NCI-H1694 treated with DMSO at 0.1 percent for 48 hours (cell line): ENCODE data around the gene BNIP3.
A peak's percentile ranks its signal among the peaks of the same experiment; 100 is the strongest.

Source experiments
- DNase-seq: peaks from one replicate; lab custom pipeline; 2025; lab: John Stamatoyannopoulos, UW

The BNIP3 gene, protein sequence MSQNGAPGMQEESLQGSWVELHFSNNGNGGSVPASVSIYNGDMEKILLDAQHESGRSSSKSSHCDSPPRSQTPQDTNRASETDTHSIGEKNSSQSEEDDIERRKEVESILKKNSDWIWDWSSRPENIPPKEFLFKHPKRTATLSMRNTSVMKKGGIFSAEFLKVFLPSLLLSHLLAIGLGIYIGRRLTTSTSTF

DNA sequence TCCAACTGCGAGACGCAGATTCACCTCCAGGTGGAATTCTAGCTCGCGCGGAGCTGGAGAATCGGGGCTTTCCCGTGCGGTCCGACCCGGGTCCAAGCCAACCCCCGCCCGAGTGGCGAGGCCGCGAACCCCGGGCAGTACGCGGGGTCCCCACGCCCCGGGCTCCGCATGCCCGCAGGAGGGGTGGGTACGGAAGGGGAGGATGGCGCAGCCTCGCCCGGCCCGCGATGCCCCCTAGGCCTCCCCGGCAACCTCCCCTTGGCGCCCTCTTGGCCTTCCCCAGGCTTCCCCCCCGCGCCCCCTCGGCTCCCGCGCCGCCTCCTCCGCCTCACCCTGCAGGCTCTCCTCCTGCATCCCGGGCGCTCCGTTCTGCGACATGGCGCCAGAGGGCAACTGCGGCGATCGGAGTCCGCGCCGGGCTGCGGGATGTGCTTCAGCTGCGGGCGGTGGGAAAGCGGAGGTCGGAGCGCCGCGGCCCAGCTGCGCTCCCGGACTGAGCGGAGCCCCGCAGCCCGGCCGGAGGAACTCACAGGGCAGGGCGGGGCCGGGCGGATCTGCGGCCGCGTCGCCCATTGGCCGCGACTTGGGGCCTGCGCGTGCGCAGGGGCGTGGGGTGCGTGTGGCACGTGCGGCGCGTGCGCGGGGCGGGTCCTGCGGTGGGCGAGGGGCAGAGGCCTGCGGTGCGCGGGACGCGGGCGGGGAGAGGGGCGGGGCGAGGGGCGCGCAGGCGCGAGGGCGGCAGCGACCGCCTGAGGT is at the start of gene BNIP3:
BNIP3 (minus strand) TSS at position 495 of the 756 bp plus-strand sequence; CDS start at position 378, 117 bp downstream.
- DNase-seq = peak; percentile 38

DNA sequence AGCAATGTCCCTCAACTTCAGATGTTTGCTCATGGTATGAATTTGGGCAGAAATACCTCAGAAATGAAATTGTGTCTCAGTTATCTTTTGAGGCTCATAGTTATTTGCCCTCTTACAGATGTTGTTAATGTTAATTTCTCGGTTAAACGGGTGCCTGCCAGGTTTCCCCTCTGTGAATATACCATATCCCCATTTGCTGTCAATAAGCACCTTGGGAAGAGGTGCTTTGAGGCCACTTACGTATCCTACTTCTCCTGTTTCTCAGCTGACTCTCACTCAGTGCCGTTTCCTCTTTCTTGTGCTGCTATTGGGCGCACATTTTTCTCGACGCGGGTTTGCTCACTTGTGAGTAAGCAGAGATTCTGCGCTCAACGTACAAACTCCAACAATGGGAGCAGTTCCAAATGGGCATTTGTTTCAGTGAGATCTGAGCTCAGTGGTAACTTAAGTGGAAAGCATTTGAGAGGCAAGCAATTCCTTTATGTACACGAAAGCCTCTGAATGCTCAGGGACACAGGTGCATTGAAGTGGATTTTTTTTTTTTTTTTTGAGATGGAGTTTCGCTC is 49.3 kb upstream of the BNIP3 start:
- DNase-seq = no peak

DNA sequence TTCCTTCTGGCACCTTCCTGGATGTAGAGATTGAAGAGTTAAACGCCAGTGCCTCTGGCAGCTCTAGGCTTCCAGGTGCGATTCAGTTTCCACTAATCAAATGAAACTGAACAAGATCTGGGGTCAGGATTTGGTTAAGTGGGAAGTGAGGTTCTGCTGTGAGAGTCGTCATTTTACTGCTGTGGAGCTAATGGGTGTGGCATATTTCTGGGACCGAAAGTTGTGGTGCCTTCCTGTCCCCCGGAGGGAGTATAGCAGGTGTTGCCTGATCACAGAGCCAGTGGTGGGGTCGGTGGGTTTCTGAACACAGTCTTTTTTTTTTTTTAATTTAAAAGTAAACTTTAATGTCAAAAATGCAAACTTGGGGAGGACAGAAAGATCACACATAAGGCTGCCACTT is 47.0 kb upstream of the BNIP3 start:
- DNase-seq = no peak

DNA sequence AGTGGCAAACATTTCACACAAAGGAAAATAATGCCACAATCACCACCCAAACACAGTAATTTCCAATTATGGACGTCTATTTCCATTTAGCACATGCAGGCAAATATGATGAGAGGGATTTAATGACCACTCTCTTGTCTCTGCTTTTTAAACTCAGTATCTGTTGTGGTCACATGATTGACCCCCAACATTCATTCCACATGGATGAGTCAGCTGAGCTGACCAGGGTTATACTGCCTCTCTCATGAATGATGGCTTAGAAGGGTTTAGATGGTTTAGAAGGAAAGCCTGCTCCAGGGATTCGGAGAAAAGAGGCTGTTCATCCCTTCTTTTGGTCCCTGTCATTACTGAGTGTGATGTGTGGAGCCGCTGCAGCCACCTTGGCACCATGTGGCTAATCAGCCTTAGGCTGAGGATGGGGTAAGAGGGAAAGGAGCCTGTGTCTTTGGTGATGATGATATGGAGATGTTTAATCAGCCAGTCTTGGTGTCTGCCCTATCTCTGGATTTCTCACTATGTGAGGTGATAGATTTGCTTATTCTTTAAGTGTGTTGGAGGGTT is 45.8 kb upstream of the BNIP3 start:
- no peak for DNase-seq

DNA sequence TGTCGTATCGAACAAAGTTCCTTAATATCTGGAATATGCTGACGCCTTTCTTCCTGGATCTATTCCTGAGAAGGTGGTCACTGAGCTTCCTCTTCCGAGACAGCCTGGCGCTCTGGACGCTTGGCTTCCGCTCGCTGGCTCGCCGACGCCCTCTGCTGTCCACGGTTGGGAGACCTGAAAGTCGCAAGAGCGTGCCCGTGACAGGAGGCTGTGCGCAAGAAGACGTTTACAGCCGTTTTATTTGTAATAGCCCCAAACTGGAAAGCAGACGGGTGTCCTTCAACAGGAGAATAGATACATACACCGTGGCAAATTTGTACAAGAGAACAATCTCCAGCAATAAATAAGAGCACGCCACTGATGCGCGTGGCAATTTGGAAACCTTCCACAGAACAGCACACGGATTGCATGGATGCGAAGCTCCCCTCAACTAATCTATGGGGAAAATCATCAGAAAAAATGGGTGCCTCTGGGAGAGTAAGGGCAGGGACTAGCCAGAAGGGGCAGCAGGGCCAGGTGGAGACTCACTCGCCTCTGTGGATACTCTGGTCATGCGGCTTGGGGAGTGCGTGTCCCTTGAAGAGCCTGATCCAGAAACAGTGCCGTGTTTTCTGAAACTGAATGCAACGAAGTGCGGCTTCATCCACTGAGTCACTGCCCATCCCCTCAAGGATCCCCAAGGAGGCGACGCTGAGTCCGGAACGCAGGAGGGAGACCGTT is 41.5 kb upstream of the BNIP3 start:
- DNase-seq = peak; percentile 0

DNA sequence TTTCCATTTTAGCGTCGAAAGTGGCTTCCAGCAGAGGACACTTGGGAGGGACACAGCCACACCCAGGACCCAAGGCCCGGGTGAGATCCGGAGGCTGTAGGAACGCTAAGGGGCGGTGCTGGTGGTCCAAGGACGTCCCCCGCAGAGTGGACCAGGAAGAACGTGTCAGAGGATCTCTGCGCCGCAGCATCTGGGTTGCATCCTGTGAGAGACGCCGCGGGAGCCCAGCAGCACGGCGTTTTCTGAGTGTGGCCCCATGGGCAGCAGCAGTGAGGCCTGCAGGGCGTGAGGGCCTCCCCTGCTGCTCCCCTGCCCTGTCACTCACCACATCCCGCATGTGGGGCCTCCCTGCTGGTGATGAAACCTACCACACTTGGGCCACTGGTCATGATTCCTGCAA is 40.5 kb upstream of the BNIP3 start:
- DNase-seq = no peak

DNA sequence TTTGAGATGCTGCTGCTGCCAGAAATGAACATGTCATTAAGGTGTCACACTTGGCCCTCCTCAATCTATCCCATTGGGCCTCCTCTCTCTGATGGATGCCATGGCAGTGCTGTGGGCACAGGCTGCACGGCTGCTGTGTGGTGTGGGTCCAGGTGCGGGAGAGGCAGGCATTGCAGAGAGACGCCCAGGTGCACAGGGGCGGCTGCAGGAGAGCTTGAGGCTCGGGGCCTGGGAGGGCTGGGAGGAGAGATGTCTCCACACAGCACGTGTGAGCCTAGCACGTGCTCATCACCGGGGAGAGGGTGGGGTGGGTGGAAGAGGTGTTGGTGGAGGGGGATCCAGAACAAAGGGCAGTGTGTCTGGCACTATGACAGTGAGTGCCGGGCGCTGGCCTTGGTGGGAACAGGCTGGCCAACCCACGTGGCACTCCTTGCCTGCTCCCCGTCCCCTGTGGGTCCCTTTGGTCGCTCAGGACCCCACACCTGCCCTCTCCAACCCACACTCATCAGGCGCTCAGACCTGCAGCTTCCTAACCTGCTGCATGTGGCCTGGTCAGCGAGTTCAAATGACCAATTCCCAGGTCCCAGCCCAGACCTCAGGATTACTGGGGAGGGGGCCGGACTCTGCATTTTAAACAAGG is 39.9 kb upstream of the BNIP3 start:
- no peak for DNase-seq

DNA sequence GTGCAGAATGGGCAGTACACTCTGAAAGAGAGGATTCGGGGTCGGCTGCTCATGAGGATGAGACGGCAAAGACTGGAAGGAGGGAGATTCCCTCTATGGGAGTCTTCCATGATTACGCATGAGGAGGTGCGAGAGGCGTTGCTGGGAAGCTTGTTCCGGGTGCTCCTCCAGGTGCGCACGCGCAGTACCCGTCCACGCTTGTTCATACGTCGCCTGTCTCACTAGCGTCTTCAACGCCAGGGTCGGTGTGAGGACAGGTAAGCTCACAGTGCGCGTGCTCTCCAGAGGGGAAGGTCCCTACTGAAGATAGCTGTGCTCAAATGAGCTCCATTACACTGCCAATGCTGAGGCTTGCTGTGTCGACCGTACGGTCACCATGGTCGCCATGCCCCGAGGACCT is 39.3 kb upstream of the BNIP3 start:
- DNase-seq = no peak

DNA sequence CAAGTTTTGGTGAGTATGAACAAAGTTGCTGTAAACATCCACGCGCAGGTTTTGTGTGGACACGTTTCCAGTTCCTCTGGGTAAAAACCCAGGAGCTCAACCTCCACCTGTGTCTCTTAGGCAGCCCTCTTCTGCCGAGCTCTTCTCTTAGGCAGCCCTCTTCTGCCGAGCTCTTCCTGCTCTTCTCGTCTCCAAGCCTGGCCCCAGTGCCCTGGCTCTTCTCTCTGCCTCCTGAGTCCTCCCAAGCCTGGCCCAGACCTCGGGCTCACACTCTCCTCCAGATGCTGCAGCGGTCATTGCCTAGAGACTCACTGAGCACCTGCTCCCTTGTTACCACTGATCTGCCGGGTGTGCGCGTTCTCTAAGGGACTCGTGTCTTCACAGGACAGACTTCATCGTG is 38.7 kb upstream of the BNIP3 start:
- DNase-seq = no peak

DNA sequence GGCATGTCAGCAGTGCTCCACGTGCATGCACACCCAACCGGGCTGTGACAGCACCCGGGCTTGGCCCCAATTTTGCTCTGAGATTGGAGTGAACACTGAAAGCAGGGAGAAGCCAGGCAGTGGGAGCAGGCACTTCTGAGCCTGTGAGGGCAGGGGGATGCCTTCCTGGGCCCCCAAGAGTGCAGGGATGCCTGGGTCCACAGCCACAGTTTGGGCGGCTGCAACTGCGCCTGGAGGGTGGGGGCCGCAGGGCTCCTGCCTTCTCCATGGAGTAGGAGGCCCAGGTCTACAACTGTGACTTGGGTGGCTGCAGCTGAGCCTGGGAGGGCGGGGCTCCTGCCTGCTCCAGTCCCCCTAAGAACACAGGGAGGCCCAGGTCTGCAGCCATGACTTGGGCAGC is 37.6 kb upstream of the BNIP3 start:
- no peak for DNase-seq

DNA sequence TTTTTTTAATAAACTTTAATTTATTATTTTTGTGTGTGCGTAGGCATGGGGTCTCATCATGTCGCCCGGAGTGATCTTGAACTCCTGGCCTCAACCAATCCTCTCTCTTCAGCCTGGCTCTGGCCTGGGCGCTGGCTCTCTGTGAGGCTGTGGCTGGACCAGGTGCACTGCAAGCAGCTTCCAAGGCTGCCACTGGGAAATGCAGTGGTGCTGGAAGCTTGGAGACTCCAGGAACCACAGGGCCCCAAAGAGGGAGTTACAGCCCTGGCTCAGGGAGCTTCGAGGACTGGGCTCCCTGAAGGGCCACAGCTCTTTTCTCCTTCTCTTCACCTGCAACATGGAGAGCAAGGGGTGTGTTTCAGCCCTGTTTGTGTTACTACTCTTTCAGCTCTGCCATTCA is 36.7 kb upstream of the BNIP3 start:
- no peak for DNase-seq

DNA sequence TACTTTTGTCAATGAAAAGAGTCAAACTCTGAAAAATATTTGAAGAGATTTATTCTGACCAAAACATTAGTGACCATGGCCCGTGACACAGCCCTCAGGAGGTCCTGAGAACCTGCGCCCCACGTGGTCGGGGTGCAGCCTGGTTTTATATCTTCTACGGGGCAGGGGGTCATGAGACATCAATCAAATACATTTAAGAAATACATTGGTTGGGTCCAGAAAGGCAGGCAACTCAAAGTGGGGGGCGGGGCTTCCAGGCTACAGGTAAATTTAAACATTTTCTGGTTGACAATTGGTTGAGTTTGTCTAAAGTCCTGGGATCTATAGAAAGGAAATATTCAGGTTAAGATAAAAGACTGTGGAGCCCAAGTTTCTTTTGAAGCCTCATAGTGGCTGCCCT is 34.8 kb upstream of the BNIP3 start:
- DNase-seq = no peak

DNA sequence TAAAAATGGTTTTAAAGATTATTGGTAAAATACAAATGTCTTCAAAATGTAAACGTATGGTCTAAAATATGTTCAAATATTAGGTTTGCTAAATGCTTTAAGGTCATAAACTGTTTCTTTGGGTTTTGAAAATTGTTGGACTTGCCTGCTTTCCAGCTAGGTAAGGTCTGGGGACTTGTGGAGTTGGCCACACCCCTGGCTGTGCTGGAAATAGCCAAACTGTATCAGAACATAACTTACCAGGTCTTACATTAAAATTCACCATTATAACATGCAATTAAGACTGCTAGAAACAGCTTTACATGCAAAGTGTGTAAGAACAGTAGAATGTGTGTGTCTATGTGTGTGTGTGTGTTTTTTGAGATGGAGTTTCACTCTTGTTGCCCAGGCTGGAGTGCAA is 29.7 kb upstream of the BNIP3 start:
- DNase-seq = no peak

DNA sequence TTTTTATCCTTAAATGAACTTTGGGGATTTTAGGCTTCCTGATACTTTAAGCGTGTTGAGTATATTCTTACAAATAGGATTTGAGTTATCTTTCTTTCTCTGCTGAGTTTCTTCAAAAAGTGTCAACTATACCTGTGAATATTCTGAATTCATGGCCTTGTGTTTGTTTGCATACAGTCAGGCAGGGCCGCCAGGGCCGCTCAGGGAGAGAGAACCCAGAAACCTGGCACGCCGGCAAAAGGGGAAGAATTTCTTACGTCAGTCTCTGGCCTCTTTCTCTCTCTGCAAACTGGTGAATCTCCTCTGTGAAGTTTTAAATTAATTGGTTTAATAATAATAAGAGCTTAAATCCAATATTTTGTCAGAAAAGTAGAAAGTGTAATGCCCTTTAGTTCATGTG is 29.3 kb upstream of the BNIP3 start:
- DNase-seq = no peak

DNA sequence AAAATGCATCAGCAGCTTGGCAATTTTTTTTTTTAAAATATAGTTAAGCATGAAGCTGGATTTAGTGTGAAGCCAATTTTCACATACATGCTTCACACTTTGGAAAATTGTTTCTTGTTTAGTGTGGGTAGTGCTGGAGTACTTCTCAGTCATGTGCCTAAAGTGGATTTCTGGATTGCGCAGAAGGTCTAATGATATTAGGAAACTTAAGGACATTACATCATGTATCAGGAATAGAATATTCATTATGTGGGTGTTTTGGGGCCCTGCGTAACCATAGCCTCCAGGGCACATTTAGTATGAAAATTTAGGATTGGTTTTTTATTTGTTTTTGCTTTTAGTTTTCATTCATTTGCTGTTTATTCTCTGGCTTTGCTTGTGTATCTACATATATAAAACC is 28.8 kb upstream of the BNIP3 start:
- DNase-seq = no peak

DNA sequence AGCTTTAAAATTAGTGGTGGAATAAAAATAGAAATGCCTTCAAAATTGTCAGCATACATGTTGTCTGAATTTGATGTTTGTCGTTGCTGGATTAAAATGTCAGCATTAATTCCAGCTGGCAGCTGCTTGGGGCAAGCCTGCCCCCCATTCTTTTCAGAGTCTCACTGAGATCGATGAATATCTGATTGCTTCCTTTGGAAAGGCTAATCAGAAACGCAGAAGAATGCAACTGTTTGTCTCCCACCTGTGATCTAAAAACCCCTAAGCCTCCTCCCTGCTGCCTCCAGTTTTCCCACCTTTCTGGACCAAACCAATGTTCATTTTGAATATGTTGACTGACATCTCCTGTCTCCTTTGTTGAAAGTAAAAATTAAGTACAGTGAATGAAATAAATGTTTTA is 27.9 kb upstream of the BNIP3 start:
- no peak for DNase-seq

DNA sequence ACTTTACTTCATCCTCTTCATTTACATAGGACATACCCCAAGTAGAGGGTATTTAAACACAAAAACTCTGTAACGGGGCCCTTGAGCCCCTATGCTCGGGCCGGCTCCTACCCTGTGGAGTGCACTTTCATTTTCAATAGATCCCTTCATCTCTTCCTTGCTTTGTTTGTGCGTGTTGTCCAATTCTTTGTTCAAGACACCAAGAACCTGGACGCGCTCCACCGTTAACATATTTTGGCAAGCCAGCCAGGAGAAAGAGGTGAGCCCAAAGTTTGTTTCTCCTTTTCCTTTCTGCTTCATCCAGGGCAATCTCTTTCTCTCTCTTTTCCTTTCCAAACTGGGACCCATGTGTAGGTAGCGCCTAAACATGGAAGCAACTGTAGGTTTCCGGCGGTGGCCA is 26.0 kb upstream of the BNIP3 start:
- no peak for DNase-seq

DNA sequence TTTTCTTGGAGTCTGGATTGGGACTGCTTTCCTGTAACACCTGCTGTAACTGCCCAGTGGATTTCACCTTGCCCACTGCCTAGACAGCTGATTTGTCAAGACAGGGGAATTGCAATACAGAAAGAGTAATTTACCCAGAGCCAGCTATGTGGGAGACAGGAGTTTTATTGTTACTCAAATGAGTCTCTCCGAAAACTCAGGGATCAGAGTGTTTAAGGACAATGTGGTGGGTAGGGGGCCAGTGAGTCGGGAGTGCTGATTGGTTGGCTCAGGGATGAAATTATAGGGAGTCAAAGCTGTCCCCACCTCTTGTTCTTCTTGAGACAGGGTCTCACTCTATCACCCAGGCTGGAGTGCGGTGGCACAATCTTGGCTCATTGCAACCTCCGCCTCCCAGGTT is 25.2 kb upstream of the BNIP3 start:
- DNase-seq = no peak

DNA sequence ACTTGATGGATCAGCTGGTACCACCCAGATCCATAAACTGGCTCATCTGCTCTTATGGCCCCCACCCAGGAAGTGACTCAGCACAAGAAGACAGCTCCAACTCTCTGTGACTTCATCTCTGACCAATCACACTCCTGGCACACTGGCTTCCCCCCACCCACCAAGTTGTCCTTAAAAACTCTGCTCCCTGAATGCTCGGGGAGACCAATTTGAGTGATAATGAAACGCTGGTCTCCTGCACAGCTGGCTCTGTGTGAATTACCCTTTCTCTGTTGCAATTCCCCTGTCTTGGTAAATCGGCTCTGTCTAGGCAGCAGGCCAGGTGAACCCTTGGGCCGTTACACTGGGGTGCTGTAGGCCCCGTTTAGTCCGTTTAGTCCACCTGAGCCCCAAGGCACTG is 23.4 kb upstream of the BNIP3 start:
- DNase-seq = no peak

DNA sequence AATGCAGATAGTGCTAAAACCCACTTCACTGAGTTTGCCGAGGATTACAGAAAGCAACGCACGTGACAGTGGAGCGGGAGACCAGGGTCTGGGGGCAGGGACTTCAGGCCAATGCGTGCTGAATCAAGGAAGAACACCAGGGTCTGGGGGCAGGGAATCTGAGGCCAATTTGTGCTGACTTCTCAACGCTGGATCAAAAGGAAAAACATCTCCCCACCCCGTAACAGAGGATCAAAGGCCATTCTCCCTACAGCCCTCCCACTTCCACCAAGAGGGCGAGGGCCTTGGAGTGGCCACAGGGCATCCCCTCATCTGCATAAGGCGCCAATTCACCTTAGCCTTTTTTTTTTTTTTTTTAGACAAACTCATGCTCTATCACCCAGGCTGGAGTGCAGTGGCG is 22.3 kb upstream of the BNIP3 start:
- no peak for DNase-seq

DNA sequence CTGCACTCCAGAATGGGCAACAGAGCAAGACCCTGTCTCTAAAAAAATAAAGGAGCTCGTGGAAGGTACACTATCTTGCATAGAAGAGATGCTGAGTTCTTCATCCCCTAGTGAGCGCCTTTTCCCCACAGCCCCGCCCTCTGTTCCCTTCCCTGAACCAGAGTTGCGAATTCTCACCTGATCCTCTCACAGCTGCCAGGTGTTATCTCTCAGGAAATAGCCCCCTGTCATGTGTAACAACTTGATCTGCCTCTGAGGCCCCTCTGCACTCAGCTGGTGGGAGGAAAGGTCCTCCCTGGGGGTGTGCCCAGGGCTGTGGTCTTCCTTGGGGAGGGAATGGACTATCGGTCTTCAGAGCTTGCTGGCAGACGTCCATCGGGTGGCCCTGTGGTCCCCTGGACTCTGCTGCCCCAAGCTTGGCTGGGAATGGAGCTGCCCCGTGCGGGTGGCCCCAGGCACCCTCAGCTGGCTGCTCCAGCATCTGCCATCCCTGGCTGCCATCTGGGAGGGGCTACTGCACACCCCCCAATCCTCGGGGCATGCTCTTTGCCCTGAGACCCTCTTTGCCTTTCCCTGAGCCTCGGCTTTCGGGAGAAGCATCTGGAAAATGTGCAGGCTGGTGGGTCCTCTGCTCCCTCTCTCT is 21.7 kb upstream of the BNIP3 start:
- DNase-seq = no peak

DNA sequence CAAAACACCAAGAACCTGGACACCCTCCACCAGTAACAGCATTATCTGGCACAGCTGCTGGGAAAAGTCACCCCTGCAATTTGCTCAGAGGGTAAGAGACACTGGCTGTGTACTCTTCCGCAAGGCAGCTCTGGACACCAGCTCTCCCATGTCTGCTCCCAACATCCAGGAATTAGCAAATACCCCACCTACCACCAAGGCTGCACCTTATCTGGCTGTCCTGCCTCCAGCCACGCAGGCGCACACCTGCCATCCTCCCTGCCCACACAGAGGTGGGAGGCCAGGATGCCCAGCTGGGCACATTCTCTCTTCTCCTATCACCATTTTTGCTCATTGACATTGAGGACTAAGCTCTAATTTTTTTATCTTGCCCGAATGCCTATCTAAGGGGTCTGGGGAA is 20.3 kb upstream of the BNIP3 start:
- no peak for DNase-seq
